NT2/D1 (cell line): ENCODE data around the gene KIF21B.

Experiments used
- DNase-seq: peaks from one replicate; pipeline ENCODE4 v3.0.0-alpha.2; 2011; ENCODE audit warnings: low read depth, low spot score
- H3K27me3 ChIP-seq: 2 replicates; pipeline ENCODE4 v1.6.0; 2011; ENCODE audit warnings: mild to moderate bottlenecking; ENCODE audit not compliant: insufficient read length, insufficient read depth
- H3K36me3 ChIP-seq: 2 replicates; pipeline ENCODE4 v1.6.1; 2011; ENCODE audit warnings: mild to moderate bottlenecking, low read length, mixed read lengths; ENCODE audit not compliant: insufficient read depth, insufficient read length
- H3K4me1 ChIP-seq: 2 replicates; pipeline ENCODE4 v1.5.1; 2011; ENCODE audit not compliant: insufficient read depth, insufficient read length
- H3K4me3 ChIP-seq: 2 replicates; pipeline ENCODE4 v1.5.1; 2011; ENCODE audit warnings: low read depth; ENCODE audit not compliant: insufficient read length
- H3K9ac ChIP-seq: 2 replicates; pipeline ENCODE4 v1.6.0; 2011; ENCODE audit warnings: low read depth; ENCODE audit not compliant: insufficient read length
- H3K9me3 ChIP-seq: 2 replicates; pipeline ENCODE4 v1.5.1; 2011; ENCODE audit warnings: mild to moderate bottlenecking, low read length; ENCODE audit not compliant: insufficient read depth
- SUZ12 ChIP-seq: IDR thresholded peaks from 2 replicates; pipeline ENCODE4 v1.6.1; 2011; ENCODE audit not compliant: insufficient read length, insufficient read depth; ENCODE audit errors: extremely low read depth
- YY1 ChIP-seq: IDR thresholded peaks from 2 replicates; pipeline ENCODE4 v1.6.1; 2011; ENCODE audit not compliant: insufficient read length, insufficient read depth
- ZNF274 ChIP-seq: IDR thresholded peaks from 2 replicates; pipeline ENCODE4 v1.6.1; 2011; ENCODE audit warnings: mild to moderate bottlenecking, low read depth, low read length

The KIF21B gene

GRCh38 chr1:200972985-200973742 lies 50.4 kb downstream of the KIF21B start:
- Histone ChIP-seq H3K27me3 (no peaks in the 10 kb centered on the region), H3K9me3 (no peaks in the 10 kb centered on the region), H3K4me1 (peaks cover 19% of the 10 kb centered on the region), H3K36me3 (no peaks in the 10 kb centered on the region), H3K9ac (no peak overlapping the region), H3K4me3 (no peak overlapping the region)
- no peak for DNase-seq
- TF ChIP-seq YY1: no peak
- TF ChIP-seq ZNF274: no peak
- TF ChIP-seq SUZ12: no peak

- Histone ChIP-seq H3K9ac (no peak overlapping the region), H3K27me3 (no peaks in the 10 kb centered on the region), H3K9me3 (no peaks in the 10 kb centered on the region), H3K4me3 (no peak overlapping the region), H3K4me1 (peaks cover 19% of the 10 kb centered on the region), H3K36me3 (no peaks in the 10 kb centered on the region)
- DNase-seq: peak; percentile 52
- TF ChIP-seq ZNF274 (no peak), YY1 (no peak), SUZ12 (no peak)
Observed at GRCh38 chr1:200971955-200972711, 51.4 kb downstream of the KIF21B start.

- TF ChIP-seq SUZ12 (no peak), YY1 (no peak), ZNF274 (no peak)
- Histone ChIP-seq H3K36me3 (no peaks in the 10 kb centered on the region), H3K4me1 (peaks cover 19% of the 10 kb centered on the region), H3K9ac (no peak overlapping the region), H3K9me3 (no peaks in the 10 kb centered on the region), H3K27me3 (no peaks in the 10 kb centered on the region), H3K4me3 (no peak overlapping the region)
- no peak for DNase-seq
Observed at GRCh38 chr1:200971428-200971903, 52.0 kb downstream of the KIF21B start.

GRCh38 chr1:200970771-200971427 lies 52.6 kb downstream of the KIF21B start:
- Histone ChIP-seq H3K9ac (no peak overlapping the region), H3K4me3 (no peak overlapping the region), H3K36me3 (no peaks in the 10 kb centered on the region), H3K9me3 (no peaks in the 10 kb centered on the region), H3K27me3 (no peaks in the 10 kb centered on the region), H3K4me1 (peaks cover 19% of the 10 kb centered on the region)
- TF ChIP-seq ZNF274: no peak
- TF ChIP-seq SUZ12: no peak
- TF ChIP-seq YY1: no peak
- DNase-seq: no peak

GRCh38 chr1:200969726-200970561 lies 53.6 kb downstream of the KIF21B start:
- Histone ChIP-seq H3K4me3 (no peak overlapping the region), H3K4me1 (peaks cover 19% of the 10 kb centered on the region), H3K9ac (no peak overlapping the region), H3K9me3 (no peaks in the 10 kb centered on the region), H3K27me3 (no peaks in the 10 kb centered on the region), H3K36me3 (no peaks in the 10 kb centered on the region)
- DNase-seq: no peak
- TF ChIP-seq SUZ12 (no peak), YY1 (no peak), ZNF274 (no peak)

GRCh38 chr1:200968469-200969410 lies 54.8 kb downstream of the KIF21B start:
- Histone ChIP-seq H3K4me3 (no peak overlapping the region), H3K27me3 (no peaks in the 10 kb centered on the region), H3K36me3 (no peaks in the 10 kb centered on the region), H3K9ac (no peak overlapping the region), H3K4me1 (peaks cover 17% of the 10 kb centered on the region), H3K9me3 (no peaks in the 10 kb centered on the region)
- no peak for TF ChIP-seq ZNF274
- TF ChIP-seq YY1: no peak
- TF ChIP-seq SUZ12: no peak
- no peak for DNase-seq
